Stimulated activated CD8-positive, alpha-beta memory T cell treated with anti-CD3 and anti-CD28 coated beads, Interleukin-2, amount 100 ng/mL, for 1 hour (primary cell): Measurements from ENCODE around the gene CTBP1.
A peak's percentile ranks its signal among the peaks of the same experiment; 100 is the strongest.
"Not testable (repeated sequence)": the region's sequence is repeated elsewhere in the genome, so short reads cannot be mapped to it uniquely, and the experiment has no call there.

Experiments
- DNase-seq, 2 donors: peaks; one replicate each; pipeline ENCODE4 v3.0.0-alpha.2; 2020; ENCODE audit warnings: low read depth in 2 of 2

CTBP1 gene

GRCh38 chr4:1248245-1249147 lies at the start of gene CTBP1:
TSS of gene CTBP1 (minus strand) at chr4:1249130. CDS start at chr4:1241331, 7,799 bp downstream.
- peak; percentile 61 to 72 for DNase-seq

- no peak for DNase-seq
Measured at GRCh38 chr4:1298461-1298860, 49.5 kb upstream of the CTBP1 start.

DNA sequence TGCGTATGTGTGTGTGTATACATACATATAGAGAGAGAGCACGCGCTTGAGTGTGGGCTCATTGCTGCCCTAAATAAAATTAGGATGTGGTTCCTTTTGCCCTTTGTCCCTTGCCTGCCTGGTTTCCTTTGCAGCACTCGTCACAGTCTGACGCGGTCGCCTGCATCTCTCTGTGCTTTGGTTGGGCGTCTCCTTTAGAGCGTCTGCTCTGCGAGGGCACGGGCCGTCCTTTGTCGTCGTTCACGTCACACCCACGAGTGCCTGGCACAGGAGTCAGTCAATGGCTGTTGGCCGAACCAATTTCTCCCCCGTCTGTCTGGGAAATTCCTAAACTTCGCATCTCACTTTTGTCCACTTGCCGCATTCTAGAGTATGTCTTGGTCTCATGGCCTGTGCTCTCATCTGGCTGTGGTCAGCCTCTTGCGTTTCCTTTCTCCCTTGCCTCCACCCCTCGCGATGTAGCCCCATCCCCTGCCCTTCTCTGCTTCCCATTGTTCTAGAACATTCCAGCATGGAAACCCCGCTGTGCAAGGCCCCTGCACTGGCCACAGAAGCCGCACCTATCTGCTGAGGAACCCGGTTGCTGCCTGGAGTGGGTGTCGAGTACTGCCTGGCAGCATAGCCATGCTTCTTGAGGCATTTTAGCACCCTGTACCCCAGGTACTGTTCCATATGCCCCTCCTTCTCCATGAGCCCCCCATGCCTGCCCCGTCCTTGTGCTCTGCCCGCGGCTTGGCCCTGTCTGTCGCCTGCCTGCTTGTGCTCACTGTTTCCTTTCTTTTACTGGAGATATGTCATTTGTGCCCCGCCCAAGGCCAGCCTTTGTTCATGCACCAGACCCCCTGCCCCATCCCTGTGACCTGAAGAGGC lies 48.8 kb upstream of the CTBP1 start:
- no peak for DNase-seq

DNA sequence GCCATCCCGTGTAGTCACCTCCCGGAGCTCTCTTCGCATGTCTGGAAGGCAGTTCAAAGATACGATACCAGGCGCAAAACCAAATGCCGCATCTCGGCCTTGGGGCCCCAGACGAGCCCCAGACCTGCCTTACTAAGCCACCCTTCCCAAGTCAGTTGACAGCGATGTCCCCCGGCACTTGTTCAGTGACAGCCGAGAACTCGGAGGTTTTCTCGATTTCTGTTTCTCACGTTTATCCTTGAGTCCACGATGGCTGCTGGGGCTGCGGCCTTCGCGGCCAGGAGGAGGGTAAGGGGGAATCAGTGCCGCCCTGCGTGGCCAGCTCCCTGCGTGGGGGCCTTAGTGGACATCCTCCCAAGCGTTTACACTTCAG lies 48.1 kb upstream of the CTBP1 start:
- DNase-seq, result no peak

DNA sequence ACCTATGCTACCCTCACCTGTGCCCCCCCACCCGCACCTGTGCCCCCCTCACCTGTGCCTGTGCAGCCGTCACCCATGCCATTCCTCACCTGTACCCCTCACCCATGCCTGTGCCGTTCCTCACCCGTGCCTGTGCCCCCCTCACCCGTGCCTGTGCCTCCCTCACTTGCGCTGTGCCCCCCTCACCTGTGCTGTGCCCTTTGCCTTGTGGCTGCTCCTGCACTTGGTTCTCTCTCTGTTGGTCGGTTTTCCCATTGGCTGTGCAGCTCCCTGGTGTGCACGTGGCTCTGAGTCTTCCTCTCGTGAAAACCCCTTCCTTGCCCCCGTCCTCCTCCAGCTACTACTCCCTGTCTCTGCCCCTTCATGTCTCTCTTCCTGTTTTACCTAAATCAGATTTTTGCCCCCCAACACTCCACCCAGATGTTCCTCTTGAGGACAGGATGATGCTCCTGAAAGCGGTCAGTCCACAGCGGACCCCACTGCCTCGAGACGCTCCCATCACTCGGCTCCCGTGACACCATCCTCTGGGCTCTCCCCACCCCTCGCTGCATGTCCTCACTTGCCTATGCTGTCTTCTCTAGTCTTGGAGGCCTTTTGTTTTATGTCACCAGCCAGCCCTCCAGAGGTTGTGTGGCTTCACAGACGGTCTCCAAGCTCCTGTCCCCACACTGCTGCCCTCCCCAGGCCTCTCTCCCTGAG lies 47.5 kb upstream of the CTBP1 start:
- no peak for DNase-seq

DNA sequence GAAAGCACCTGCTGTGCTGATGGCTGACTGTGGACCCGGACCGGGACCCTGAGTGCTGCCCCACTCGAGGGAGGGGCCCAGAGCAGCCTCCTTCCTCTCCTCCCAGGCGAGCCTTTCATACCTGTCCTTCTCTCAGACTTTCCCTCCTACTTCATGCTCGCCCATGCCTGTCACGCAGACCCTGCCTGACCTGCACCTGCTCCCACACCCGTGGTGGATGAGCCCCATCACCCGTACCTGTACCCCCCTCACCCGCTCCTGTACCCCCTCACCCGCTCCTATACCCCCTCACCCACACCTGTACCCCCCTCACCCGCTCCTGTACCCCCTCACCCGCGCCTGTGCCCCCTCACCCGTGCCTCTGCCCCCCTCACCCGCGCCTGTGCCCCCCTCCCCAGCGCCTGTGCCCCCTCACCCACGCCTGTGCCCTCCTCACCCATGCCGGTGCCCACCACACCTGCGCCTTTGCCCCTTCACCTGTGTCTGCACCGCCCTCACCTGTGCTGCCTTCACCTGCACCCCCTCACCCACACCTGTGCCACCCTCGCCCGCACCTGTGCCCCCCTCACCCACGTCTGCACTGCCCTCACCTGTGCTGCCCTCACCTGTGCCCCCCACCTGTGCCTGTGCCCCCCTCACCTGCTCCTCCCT lies 46.6 kb upstream of the CTBP1 start:
- no peak for DNase-seq

GRCh38 chr4:1294891-1295290 lies 46.0 kb upstream of the CTBP1 start:
- DNase-seq, result no peak

- no peak for DNase-seq
Measured at GRCh38 chr4:1294424-1294823, 45.5 kb upstream of the CTBP1 start.

DNA sequence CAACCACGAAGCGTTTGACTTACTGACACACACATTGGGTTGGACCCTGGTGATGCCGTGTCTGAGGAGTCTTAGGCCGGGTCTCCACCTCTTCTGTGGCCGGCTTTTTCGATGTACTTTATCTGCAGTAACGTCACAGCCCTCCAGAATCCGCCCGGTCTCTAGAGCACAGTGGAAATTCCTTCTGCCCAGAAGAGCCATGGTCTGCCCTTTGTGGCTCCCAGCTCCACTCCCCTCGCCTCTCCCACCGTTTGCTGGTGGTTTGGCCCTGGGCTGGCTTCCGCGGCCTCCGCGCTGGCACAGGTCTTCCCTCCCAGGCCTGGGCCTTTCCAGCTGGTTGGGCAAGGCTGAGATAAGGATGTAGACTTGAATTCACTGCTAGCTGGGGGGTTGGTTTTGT lies 45.1 kb upstream of the CTBP1 start:
- DNase-seq, result no peak

DNA sequence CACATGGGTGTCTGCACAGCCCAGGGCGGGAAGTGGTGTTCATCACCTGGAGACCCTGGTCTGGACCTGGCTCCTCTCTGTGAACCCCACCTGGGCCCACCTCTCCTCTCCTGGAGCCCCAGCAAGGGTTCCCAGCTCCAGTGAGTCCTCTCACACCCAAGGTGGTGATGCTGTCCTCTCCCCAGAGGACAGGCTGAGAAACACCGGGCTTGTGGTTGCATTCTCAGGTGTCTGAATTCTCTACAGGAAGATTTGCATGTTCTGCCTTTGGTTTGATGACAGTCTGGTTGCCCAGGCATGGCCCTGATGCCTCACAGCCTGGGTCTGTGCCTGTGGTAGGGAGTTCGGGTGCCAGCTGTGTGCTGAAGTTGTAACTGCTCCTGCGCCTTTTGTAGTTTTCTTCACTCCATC lies 44.6 kb upstream of the CTBP1 start:
- DNase-seq, result no peak

GRCh38 chr4:1292703-1293011 lies 43.7 kb upstream of the CTBP1 start:
- not testable (repeated sequence) for DNase-seq

DNA sequence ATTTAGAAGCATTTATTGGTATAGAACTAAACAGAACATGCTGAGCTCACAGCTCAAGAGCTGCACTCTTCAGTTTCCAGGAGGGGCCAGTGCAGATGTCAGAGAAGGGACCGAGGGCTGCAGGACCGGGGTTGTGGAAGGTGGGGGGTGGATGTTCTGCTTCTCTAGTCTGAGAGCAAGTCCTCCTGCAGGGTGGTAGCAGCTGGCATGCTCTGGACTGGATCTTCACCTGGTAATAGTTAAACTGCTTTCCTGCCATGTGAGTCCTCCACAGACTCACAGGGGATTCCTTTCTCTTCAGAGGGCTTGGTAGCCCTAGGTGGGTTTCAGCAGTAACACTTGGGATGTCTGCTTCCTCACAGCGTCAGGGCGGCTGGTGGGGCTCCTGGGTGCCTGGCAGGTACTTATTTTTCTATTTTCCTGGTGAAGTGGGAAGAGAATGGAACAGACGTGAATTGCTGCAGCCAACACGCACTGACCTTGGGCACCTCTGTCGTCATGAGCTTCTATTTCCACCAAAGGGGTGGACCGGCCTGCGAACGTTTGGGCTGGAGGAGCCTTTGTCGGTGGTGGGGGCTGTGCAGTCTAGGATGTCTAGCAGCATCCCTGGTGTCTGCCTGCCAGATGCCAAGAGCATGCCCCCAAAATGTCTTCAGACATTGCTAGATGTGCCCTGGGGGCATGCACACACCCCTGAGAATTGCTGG lies 43.2 kb upstream of the CTBP1 start:
- no peak for DNase-seq

GRCh38 chr4:1291091-1291490 lies 42.2 kb upstream of the CTBP1 start:
- no peak for DNase-seq

DNA sequence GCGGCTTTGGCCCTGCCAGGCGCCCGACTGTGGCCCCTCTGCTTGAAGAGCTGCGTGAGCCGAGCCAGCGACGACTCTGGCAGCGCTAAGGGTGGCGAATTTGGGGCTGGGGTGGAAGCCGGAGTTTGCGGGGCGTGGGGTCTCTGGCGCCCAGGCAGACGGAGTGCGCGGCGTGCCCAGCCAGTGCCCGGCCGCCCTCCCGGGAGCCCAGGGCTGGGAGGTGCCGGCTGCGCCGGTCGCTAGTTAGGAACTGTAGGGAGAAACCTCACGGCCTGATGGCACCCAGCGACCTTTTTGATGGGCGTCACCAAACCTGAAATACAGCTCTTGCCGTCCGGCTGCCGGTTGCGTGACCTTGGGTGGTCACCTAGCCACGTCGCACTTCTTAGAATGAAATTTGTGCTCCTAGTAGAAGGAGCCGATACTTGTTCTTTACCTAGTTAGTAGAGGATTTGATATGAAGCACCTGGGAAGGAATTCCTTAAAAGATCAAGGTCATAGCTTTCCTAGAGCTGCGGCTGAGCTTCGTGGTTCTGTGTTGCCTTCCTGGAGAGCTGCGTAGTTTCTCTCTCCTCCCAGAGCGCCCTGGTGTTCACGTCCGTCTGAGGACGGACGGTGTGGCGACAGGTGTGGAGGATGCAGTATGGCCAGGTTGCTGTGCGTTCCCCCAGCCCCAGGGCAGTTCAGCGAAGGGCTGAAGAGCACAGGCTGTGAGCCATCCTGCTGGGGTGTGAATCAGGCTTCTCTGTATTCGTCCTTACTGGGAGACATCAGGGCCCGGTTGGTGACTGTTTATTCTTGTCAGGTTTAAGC lies 41.4 kb upstream of the CTBP1 start:
- DNase-seq, result no peak

GRCh38 chr4:1289207-1290164 lies 40.6 kb upstream of the CTBP1 start, which contains the start of gene MAEA:
TSS of gene MAEA (plus strand) at chr4:1289891. CDS start at chr4:1289914, 23 bp downstream.
- peak; percentile 93 to 94 for DNase-seq

GRCh38 chr4:1288786-1289185 lies 39.9 kb upstream of the CTBP1 start:
- DNase-seq, result no peak

DNA sequence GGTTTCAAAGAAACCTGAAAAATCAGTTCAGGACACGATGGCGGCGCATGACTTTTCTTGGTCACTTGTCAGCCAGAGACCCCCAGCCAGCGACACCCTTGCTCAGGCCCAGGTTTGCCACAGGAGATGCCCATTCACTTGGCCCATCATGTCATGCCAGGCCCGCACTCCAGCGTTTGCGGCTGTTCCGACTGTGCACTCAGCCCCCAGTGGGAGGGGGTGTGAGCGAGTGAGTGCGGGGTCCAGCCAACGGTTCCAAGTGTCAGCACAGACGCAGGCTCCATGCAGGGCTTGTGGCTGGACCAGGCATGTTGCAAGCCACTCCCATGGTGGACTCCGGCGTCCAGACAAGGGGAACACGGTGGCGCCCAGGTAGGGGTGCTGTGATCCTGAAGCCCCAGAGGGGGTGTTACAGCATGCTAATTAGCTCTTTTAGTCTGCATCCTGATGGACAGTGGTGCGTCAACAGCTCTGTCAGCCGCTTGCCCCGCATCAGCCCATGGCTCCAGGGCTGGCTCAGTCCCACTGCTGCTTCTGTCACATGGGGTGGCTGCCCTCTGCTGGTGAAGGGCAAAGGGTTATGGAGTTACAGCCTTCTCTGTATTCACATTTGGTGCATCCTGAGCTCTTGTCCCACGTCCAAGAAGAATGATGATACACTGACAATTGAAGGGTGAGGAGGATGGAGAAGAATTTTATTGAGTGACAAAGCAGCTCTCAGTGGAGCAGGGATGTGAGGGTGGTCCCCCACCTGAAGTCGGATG lies 37.0 kb upstream of the CTBP1 start:
- DNase-seq, result no peak

DNA sequence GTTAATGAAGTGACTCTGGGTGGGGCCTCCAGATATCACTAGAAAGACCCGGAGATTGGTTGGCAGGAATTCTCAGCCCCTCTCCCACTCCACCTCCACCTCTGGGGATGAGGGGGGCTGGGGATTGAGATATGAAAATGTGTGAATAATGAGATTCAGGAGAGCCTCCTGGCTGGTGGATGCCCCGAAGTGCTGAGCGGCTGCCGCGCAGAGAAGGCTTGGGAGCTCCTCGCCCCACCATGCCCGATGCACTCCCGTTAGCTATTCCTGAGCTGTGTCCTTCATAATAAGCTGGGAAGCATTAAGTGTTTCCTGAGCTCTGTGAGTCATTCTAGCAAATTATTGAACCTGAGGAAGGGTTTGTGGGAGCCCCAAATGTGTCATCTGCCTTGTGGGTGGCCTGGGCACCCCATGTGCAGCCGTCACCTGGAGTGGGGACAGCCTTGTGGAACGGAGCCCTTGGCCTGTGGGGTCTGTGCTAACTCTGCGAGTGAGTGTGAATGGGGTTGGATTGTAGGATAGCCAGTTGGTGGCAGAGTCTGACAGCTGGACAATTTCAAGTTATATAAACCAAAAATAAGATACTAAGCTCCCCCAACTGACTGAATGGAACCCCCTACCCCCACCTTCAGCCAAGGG lies 36.3 kb upstream of the CTBP1 start:
- DNase-seq, result no peak
